ENCODE data around the gene CDH4.

Gene CDH4

GRCh38 chr20:61886721-61887595 is 634.9 kb downstream of the CDH4 start:
- peaks cover 0 to 3% of the 10 kb centered on the region in 2 donors for H3K4me1 ChIP-seq (ENCODE audit: control insufficient read depth in 2 of 2, insufficient read depth in 1 of 2, low read depth in 1 of 2, low read length in 2 of 2)
- H3K9ac ChIP-seq (ENCODE audit: low read depth, low read length, poor library complexity): peak overlapping the region; percentile 32
- H3K9me3 ChIP-seq (replicated peaks in 1 of 2; ENCODE audit: control insufficient read depth in 2 of 2, insufficient read depth in 1 of 2, low read depth in 1 of 2, low read length in 2 of 2): peaks cover 0 to 2% of the 10 kb centered on the region in 2 donors
- H2AK5ac ChIP-seq (ENCODE audit: low read depth, low read length): peak overlapping the region; percentile 71
- H2AFZ ChIP-seq (ENCODE audit: low read length): no peak overlapping the region
- peaks cover 0 to 2% (median 0%) of the 10 kb centered on the region in 3 experiments for H3K27me3 ChIP-seq (ENCODE audit: control insufficient read depth in 3 of 3, insufficient read depth in 3 of 3, low read depth in 1 of 3, low read length in 3 of 3)
- no peak overlapping the region for H3K4me2 ChIP-seq (ENCODE audit: insufficient read depth, low read length, poor library complexity, severe bottlenecking)
- peaks cover 1% of the 10 kb centered on the region for H3K79me1 ChIP-seq (ENCODE audit: low read depth, low read length)
- WGBS, 2 donors (ENCODE audit: extremely low coverage in 2 of 2, insufficient read length in 2 of 2, insufficient replicate concordance in 1 of 2): no CpG with 5 or more reads among the region's 21 CpGs
- no peak overlapping the region for H3K27ac ChIP-seq (replicated peaks; ENCODE audit: low read length)
- H4K8ac ChIP-seq (ENCODE audit: low read depth, low read length): peak overlapping the region; percentile 19
- no peak overlapping the region for H3K4me3 ChIP-seq (ENCODE audit: low read length in 2 of 2)
- H3K18ac ChIP-seq (ENCODE audit: low read length): peak overlapping the region; percentile 80
- H2BK5ac ChIP-seq (ENCODE audit: low read length): no peak overlapping the region
- H2BK120ac ChIP-seq (ENCODE audit: low read depth, low read length): no peak overlapping the region
- H2BK15ac ChIP-seq (ENCODE audit: low read length): no peak overlapping the region
- H3K4ac ChIP-seq (ENCODE audit: low read length): no peak overlapping the region
- peak overlapping the region; percentile 34 for H2BK12ac ChIP-seq (ENCODE audit: low read length)
- peak; percentile 33 for DNase-seq (ENCODE audit: low spot score)
- H3K14ac ChIP-seq (ENCODE audit: low read length): peak overlapping the region; percentile 79
- H3K23ac ChIP-seq (ENCODE audit: low read depth, low read length, poor library complexity): no peak overlapping the region
- H3K36me3 ChIP-seq (replicated peaks in 1 of 2; ENCODE audit: control insufficient read depth in 2 of 2, insufficient read depth in 2 of 2, low read length in 2 of 2): no peaks in the 10 kb centered on the region
- no peak overlapping the region for H4K91ac ChIP-seq (ENCODE audit: low read depth, low read length, poor library complexity)

- Histone ChIP-seq H3K9me3 (replicated peaks in 1 of 2; ENCODE audit: control insufficient read depth in 2 of 2, insufficient read depth in 1 of 2, low read depth in 1 of 2, low read length in 2 of 2) (peaks cover 0 to 9% of the 10 kb centered on the region in 2 donors), H3K79me1 (ENCODE audit: low read depth, low read length) (peaks cover 1% of the 10 kb centered on the region), H3K14ac (ENCODE audit: low read length) (no peak overlapping the region), H3K9ac (ENCODE audit: low read depth, low read length, poor library complexity) (no peak overlapping the region), H2BK5ac (ENCODE audit: low read length) (no peak overlapping the region), H2AK5ac (ENCODE audit: low read depth, low read length) (no peak overlapping the region), H3K4me2 (ENCODE audit: insufficient read depth, low read length, poor library complexity, severe bottlenecking) (no peak overlapping the region), H3K27ac (replicated peaks; ENCODE audit: low read length) (no peak overlapping the region), H2BK120ac (ENCODE audit: low read depth, low read length) (no peak overlapping the region), H3K18ac (ENCODE audit: low read length) (peak overlapping the region; percentile 73), H4K8ac (ENCODE audit: low read depth, low read length) (no peak overlapping the region), H2BK15ac (ENCODE audit: low read length) (no peak overlapping the region), H3K36me3 (replicated peaks in 1 of 2; ENCODE audit: control insufficient read depth in 2 of 2, insufficient read depth in 2 of 2, low read length in 2 of 2) (no peaks in the 10 kb centered on the region), H2BK12ac (ENCODE audit: low read length) (no peak overlapping the region), H2AFZ (ENCODE audit: low read length) (no peak overlapping the region), H3K4me1 (ENCODE audit: control insufficient read depth in 2 of 2, insufficient read depth in 1 of 2, low read depth in 1 of 2, low read length in 2 of 2) (peaks cover 0 to 3% of the 10 kb centered on the region in 2 donors), H3K4ac (ENCODE audit: low read length) (no peak overlapping the region), H4K91ac (ENCODE audit: low read depth, low read length, poor library complexity) (no peak overlapping the region), H3K23ac (ENCODE audit: low read depth, low read length, poor library complexity) (no peak overlapping the region), H3K4me3 (ENCODE audit: low read length in 2 of 2) (no peak overlapping the region), H3K27me3 (ENCODE audit: control insufficient read depth in 3 of 3, insufficient read depth in 3 of 3, low read depth in 1 of 3, low read length in 3 of 3) (peaks cover 0 to 2% (median 0%) of the 10 kb centered on the region in 3 experiments)
- no peak for DNase-seq (ENCODE audit: low spot score)
- no CpG with 5 or more reads among the region's 13 CpGs for WGBS, 2 donors (ENCODE audit: extremely low coverage in 2 of 2, insufficient read length in 2 of 2, insufficient replicate concordance in 1 of 2)
Observed at GRCh38 chr20:61887596-61888093, 635.6 kb downstream of the CDH4 start.

GRCh38 chr20:61888101-61888865 is 636.2 kb downstream of the CDH4 start:
- Histone ChIP-seq H3K14ac (ENCODE audit: low read length) (no peak overlapping the region), H2BK15ac (ENCODE audit: low read length) (no peak overlapping the region), H4K91ac (ENCODE audit: low read depth, low read length, poor library complexity) (no peak overlapping the region), H3K9ac (ENCODE audit: low read depth, low read length, poor library complexity) (peak overlapping the region; percentile 35), H3K27me3 (ENCODE audit: control insufficient read depth in 3 of 3, insufficient read depth in 3 of 3, low read depth in 1 of 3, low read length in 3 of 3) (peaks cover 0 to 2% (median 0%) of the 10 kb centered on the region in 3 experiments), H3K4me2 (ENCODE audit: insufficient read depth, low read length, poor library complexity, severe bottlenecking) (no peak overlapping the region), H2BK5ac (ENCODE audit: low read length) (no peak overlapping the region), H4K8ac (ENCODE audit: low read depth, low read length) (no peak overlapping the region), H3K23ac (ENCODE audit: low read depth, low read length, poor library complexity) (peak overlapping the region; percentile 31), H3K79me1 (ENCODE audit: low read depth, low read length) (peaks cover 1% of the 10 kb centered on the region), H2AFZ (ENCODE audit: low read length) (no peak overlapping the region), H3K4me3 (ENCODE audit: low read length in 2 of 2) (no peak overlapping the region), H2BK12ac (ENCODE audit: low read length) (no peak overlapping the region), H3K36me3 (replicated peaks in 1 of 2; ENCODE audit: control insufficient read depth in 2 of 2, insufficient read depth in 2 of 2, low read length in 2 of 2) (no peaks in the 10 kb centered on the region), H3K9me3 (replicated peaks in 1 of 2; ENCODE audit: control insufficient read depth in 2 of 2, insufficient read depth in 1 of 2, low read depth in 1 of 2, low read length in 2 of 2) (peaks cover 0 to 9% of the 10 kb centered on the region in 2 donors), H3K18ac (ENCODE audit: low read length) (no peak overlapping the region), H3K4me1 (ENCODE audit: control insufficient read depth in 2 of 2, insufficient read depth in 1 of 2, low read depth in 1 of 2, low read length in 2 of 2) (peaks cover 0 to 3% of the 10 kb centered on the region in 2 donors), H3K27ac (replicated peaks; ENCODE audit: low read length) (no peak overlapping the region), H2AK5ac (ENCODE audit: low read depth, low read length) (no peak overlapping the region), H2BK120ac (ENCODE audit: low read depth, low read length) (no peak overlapping the region), H3K4ac (ENCODE audit: low read length) (no peak overlapping the region)
- DNase-seq (ENCODE audit: low spot score): no peak
- no CpG with 5 or more reads among the region's 19 CpGs for WGBS, 2 donors (ENCODE audit: extremely low coverage in 2 of 2, insufficient read length in 2 of 2, insufficient replicate concordance in 1 of 2)
